WI38 (cell line): Measurements from ENCODE around the gene IFNA17.
"Not testable (repeated sequence)": the region's sequence is repeated elsewhere in the genome, so short reads cannot be mapped to it uniquely, and the experiment has no call there.

Experiments
- H3K4me3 ChIP-seq: 2 replicates; pipeline ENCODE4 v1.5.1; 2011; ENCODE audit warnings: low read depth, mild to moderate bottlenecking, control low read depth, low read length
- TF ChIP-seq, protein P1 (sequence below): IDR thresholded peaks from 2 replicates; pipeline ENCODE4 v1.5.1; 2012; ENCODE audit warnings: low read depth, mild to moderate bottlenecking, control low read depth, low read length

Gene IFNA17

DNA sequence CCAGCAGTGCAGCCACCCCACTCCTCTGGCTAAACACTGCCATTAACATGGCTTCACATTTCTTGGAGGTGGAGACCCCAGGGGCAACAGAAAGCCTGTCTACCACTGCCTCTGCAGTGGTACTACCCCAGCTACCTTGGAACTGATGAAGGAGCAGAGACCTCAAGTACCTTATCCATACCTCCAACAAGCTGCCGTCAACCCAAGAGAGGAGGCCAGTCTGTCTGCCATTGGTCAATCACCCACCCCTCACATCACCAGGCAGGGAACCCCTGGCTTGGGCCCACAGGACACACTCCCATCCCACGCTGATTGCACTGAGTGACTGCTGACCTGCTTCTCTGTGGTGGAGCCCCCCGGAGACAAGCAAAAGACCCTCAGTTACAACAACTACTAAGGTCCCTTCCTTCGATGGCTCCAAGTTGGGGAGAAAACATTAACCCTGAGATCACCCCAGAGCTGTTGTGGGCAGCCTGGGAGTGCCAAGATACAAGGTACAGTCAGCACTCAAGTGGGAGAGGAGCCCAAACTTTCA lies 6.2 kb upstream of the IFNA17 start:
- TF ChIP-seq, protein P1, sequence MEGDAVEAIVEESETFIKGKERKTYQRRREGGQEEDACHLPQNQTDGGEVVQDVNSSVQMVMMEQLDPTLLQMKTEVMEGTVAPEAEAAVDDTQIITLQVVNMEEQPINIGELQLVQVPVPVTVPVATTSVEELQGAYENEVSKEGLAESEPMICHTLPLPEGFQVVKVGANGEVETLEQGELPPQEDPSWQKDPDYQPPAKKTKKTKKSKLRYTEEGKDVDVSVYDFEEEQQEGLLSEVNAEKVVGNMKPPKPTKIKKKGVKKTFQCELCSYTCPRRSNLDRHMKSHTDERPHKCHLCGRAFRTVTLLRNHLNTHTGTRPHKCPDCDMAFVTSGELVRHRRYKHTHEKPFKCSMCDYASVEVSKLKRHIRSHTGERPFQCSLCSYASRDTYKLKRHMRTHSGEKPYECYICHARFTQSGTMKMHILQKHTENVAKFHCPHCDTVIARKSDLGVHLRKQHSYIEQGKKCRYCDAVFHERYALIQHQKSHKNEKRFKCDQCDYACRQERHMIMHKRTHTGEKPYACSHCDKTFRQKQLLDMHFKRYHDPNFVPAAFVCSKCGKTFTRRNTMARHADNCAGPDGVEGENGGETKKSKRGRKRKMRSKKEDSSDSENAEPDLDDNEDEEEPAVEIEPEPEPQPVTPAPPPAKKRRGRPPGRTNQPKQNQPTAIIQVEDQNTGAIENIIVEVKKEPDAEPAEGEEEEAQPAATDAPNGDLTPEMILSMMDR: no peak
- H3K4me3 ChIP-seq: no peak overlapping the region

DNA sequence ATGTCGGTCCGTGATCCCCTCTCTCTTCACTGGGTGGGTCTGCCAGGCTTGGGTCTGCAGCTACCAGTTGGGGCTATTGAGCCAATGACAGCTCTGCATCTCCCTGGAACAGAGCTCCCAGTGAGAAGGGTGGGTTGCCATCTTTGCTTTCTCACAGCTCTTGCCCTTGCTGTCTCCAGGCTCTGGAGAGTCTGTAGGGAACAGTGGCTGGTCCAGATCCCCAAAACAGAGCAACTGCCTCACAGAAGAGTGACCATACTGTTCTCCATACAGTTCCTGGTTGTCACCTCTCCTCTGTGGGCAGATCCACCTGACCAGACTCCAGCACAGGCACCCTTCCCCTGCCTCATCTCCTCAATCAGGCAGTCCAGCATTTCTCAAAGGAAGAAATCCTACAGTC lies 5.2 kb upstream of the IFNA17 start:
- no peak overlapping the region for H3K4me3 ChIP-seq
- TF ChIP-seq, protein P1: no peak

DNA sequence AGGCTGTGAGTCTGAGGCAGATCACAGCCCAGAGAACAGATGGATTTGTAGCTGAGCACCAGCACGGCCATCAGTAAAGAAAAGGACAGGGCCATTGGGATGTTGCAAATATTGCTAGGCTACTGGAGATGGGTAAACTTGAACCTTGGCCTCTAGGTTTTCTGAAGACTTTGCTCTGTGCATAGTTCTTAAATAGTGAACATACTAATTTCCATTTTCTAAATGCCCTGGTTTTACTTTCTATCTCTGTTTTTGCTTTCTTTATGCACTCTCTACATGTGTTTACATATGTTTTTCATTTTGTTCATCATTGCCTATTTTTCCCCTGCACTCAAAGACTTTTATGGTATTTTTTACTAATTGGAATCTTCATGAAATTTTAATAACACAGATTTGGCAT lies 10.8 kb downstream of the IFNA17 start, which contains the start of gene IFNA16:
Gene IFNA16, minus strand, starts transcription at position 101 of the 400 bp plus-strand sequence. Its CDS starts 6 bp downstream, at position 95.
- H3K4me3 ChIP-seq: not testable (repeated sequence)

DNA sequence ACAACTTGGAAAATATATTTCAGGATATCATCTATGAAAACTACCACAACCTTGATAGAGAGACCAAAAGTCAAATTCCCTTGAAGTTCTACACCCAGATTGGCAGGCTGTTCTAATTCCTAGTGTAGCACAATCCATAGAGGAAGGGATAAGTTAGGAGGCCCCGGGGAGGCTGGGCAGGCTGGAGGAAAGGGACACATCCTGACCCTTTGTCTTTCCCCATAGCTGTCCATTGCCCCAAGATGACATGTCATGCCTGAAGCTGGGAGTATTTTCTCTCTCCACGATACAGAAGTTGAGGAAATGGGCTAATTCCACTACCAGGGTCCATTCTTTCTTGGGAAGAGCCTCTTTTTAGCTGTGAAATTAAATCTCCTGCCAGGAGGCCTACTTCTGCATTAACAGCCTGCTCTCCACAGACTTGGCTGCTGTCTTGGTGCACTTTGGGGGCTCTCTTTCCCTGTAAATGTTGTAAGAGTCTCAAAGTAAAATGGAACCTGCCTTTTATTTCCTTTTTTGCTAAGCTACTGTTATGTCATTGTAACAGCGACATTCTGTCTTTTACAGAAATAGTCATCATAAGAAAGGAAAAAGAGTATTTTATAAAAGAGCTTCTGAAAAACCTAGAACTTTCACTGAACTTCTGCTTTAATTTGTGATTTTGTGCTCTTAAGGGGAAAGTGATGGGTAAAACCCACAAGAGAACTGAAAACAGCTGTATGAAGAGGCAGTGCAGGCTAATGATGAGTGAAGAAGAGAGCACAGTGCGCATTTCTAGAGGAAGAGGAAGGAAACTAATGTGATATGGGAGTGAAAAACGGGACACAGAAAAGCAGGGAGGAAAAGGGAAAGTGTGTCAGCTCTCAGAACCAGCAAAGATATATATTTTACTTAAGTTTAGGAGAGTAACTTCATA lies 14.4 kb downstream of the IFNA17 start:
- TF ChIP-seq, protein P1: peak; percentile 45; the same call in 1 of the 2 replicates
- not testable (repeated sequence) for H3K4me3 ChIP-seq

DNA sequence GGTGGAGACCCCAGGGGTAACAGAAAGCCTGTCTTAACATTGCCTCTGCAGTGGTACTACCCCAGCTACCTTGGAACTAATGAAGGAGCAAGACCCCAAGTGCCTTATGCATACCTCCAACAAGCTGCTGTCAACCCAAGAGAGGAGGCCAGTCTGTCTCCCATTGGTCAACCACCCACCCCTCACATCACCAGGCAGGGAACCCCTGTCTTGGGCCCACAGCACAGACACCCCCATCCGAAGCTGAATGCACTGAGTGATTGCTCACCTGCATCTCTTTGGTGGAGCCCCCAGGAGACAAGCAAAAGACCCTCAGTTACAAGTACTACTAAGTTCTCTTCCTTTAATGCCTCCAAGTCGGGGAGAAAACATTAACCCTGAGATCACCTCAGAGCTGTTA lies 15.9 kb downstream of the IFNA17 start:
- not testable (repeated sequence) for H3K4me3 ChIP-seq

DNA sequence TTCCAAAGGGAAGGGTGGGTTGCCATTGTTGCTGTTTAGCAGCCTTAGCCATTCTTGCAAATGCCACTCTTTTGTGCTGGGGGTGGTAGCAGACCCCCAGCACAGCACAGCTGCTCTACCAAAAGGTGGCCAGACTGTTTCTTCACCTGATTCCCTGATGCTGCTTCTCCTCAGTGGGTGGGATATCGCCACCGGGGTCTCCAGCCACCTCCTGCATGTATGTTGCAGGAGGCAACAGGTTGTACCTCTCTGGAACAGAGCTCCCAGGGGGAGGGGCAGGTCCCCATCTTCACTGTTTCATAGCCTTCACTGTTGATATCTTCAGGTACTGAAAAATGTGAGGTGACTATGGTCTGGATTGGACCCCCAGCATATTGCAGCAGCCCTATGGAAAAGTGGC lies 17.2 kb downstream of the IFNA17 start:
- not testable (repeated sequence) for H3K4me3 ChIP-seq

DNA sequence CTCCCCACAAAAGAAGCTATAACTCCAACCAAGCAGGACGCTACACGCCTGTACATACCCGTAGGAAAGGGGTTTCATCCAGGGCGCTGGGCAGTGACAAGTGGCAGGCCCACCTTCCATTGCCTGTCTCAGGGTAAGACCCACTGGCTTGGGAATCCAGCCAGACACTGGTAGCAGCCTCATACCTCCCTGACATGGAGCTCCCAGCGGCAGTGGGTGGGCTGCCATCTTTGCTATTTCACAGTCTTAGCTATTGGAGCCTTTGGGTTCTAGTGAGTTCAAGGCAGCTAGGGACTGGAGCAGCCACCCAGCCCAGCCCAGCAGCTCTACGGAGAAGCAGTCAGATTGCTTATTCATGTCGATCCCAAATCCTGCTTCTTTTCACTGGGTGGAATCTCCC lies 17.7 kb downstream of the IFNA17 start:
- TF ChIP-seq, protein P1: no peak
- H3K4me3 ChIP-seq: no peak overlapping the region

DNA sequence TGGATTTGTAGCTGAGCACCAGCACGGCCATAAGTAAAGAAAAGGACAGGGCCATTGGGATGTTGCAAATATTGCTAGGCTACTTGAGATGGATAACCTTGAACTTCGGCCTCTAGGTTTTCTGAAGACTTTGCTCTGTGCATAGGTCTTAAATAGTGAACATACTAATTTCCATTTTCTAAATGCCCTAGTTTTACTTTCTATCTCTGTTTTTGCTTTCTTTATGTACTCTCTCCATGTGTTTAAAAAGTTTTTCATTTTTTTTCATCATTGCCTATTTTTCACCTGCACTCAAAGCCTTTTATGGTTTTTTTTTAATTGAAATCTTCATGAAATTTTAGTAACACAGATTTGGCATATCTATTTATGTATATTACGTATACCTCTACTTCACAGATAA lies 21.0 kb downstream of the IFNA17 start, which contains the start of gene IFNA10:
Gene IFNA10, minus strand, starts transcription at position 101 of the 400 bp plus-strand sequence. Its CDS starts 46 bp downstream, at position 55.
- H3K4me3 ChIP-seq: not testable (repeated sequence)

DNA sequence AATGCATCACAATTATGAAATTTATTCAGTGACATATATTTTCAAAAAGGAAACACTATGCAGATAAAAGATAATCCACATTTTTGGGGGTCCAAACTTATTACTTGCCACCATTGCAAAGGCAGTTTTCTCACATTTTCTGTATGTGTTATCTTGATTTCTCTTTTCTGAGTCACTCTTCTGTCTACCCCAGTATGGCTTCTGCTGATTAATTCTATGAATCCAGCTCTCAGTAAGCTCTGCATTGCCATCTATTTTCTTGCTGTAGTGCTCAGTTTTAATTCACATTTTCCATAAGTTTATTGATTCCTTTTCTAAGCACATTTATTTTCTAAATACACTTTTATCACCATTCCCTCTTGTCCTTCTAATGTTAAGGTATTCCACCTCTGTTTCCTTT lies 22.8 kb downstream of the IFNA17 start:
- TF ChIP-seq, protein P1: no peak
- H3K4me3 ChIP-seq: no peak overlapping the region

DNA sequence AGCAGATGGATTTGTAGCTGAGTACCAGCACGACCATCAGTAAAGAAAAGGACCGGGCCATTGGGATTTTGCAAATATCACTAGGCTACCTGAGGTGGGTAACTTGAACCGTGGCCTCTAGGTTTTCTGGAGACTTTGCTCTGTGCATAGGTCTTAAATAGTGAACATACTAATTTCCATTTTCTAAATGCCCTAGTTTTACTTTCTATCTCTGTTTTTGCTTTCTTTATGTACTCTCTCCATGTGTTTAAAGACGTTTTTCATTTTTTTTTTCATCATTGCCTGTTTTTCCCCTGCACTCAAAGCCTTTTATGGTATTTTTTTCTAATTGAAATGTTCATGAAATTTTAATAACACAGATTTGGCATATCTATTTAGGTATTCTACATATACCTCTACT lies 25.9 kb downstream of the IFNA17 start, which contains the start of gene IFNA7:
Gene IFNA7, minus strand, starts transcription at position 101 of the 400 bp plus-strand sequence. Its CDS starts 40 bp downstream, at position 61.
- not testable (repeated sequence) for H3K4me3 ChIP-seq
